NT2/D1 (cell line): Measurements from ENCODE around the gene CCDC174.

Source experiments
- DNase-seq: peaks from one replicate; pipeline ENCODE4 v3.0.0-alpha.2; 2011; ENCODE audit warnings: low read depth, low spot score
- H3K27me3 ChIP-seq: 2 replicates; pipeline ENCODE4 v1.6.0; 2011; ENCODE audit warnings: mild to moderate bottlenecking; ENCODE audit not compliant: insufficient read length, insufficient read depth
- H3K36me3 ChIP-seq: 2 replicates; pipeline ENCODE4 v1.6.1; 2011; ENCODE audit warnings: mild to moderate bottlenecking, low read length, mixed read lengths; ENCODE audit not compliant: insufficient read depth, insufficient read length
- H3K4me1 ChIP-seq: 2 replicates; pipeline ENCODE4 v1.5.1; 2011; ENCODE audit not compliant: insufficient read depth, insufficient read length
- H3K4me3 ChIP-seq: 2 replicates; pipeline ENCODE4 v1.5.1; 2011; ENCODE audit warnings: low read depth; ENCODE audit not compliant: insufficient read length
- H3K9ac ChIP-seq: 2 replicates; pipeline ENCODE4 v1.6.0; 2011; ENCODE audit warnings: low read depth; ENCODE audit not compliant: insufficient read length
- H3K9me3 ChIP-seq: 2 replicates; pipeline ENCODE4 v1.5.1; 2011; ENCODE audit warnings: mild to moderate bottlenecking, low read length; ENCODE audit not compliant: insufficient read depth
- SUZ12 ChIP-seq: IDR thresholded peaks from 2 replicates; pipeline ENCODE4 v1.6.1; 2011; ENCODE audit not compliant: insufficient read length, insufficient read depth; ENCODE audit errors: extremely low read depth
- YY1 ChIP-seq: IDR thresholded peaks from 2 replicates; pipeline ENCODE4 v1.6.1; 2011; ENCODE audit not compliant: insufficient read length, insufficient read depth
- ZNF274 ChIP-seq: IDR thresholded peaks from 2 replicates; pipeline ENCODE4 v1.6.1; 2011; ENCODE audit warnings: mild to moderate bottlenecking, low read depth, low read length

The CCDC174 gene

GRCh38 chr3:14625443-14625842 lies 26.1 kb upstream of the CCDC174 start:
- H3K4me3 ChIP-seq: no peak overlapping the region
- peaks cover 11% of the 10 kb centered on the region; the same call in 1 of the 2 replicates for H3K9me3 ChIP-seq
- no peak for DNase-seq
- H3K4me1 ChIP-seq: peaks cover 2% of the 10 kb centered on the region
- H3K27me3 ChIP-seq: no peaks in the 10 kb centered on the region
- H3K36me3 ChIP-seq: no peaks in the 10 kb centered on the region
- H3K9ac ChIP-seq: no peak overlapping the region
- TF ChIP-seq YY1 (no peak), SUZ12 (no peak), ZNF274 (no peak)

- no peak for TF ChIP-seq SUZ12
- TF ChIP-seq ZNF274: no peak
- no peak for TF ChIP-seq YY1
Observed at GRCh38 chr3:14627815-14628214, 23.7 kb upstream of the CCDC174 start.

GRCh38 chr3:14628406-14628805 lies 23.2 kb upstream of the CCDC174 start:
- H3K4me1 ChIP-seq: peaks cover 4% of the 10 kb centered on the region
- TF ChIP-seq SUZ12 (no peak), YY1 (no peak), ZNF274 (no peak)
- no peak for DNase-seq
- H3K27me3 ChIP-seq: no peaks in the 10 kb centered on the region
- H3K36me3 ChIP-seq: no peaks in the 10 kb centered on the region
- H3K9me3 ChIP-seq: peaks cover 11% of the 10 kb centered on the region; the same call in 1 of the 2 replicates
- H3K4me3 ChIP-seq: no peak overlapping the region
- H3K9ac ChIP-seq: no peak overlapping the region

More at GRCh38 chr3:14627815-14628214, 23.7 kb upstream of the CCDC174 start:
- Histone ChIP-seq H3K4me1 (peaks cover 4% of the 10 kb centered on the region), H3K27me3 (no peaks in the 10 kb centered on the region), H3K9me3 (peaks cover 11% of the 10 kb centered on the region; the same call in 1 of the 2 replicates), H3K4me3 (no peak overlapping the region), H3K36me3 (no peaks in the 10 kb centered on the region), H3K9ac (peak overlapping the region; percentile 35)
- no peak for DNase-seq

GRCh38 chr3:14630404-14631100 lies 21.0 kb upstream of the CCDC174 start:
- TF ChIP-seq SUZ12: no peak
- no peak for TF ChIP-seq YY1
- no peak overlapping the region for H3K4me3 ChIP-seq
- no peak overlapping the region for H3K9ac ChIP-seq
- H3K27me3 ChIP-seq: no peaks in the 10 kb centered on the region
- no peaks in the 10 kb centered on the region for H3K36me3 ChIP-seq
- H3K9me3 ChIP-seq: peaks cover 11% of the 10 kb centered on the region; the same call in 1 of the 2 replicates
- DNase-seq: no peak
- H3K4me1 ChIP-seq: peaks cover 2% of the 10 kb centered on the region

GRCh38 chr3:14631101-14631497 lies 20.5 kb upstream of the CCDC174 start:
- no peaks in the 10 kb centered on the region for H3K36me3 ChIP-seq
- TF ChIP-seq YY1 (no peak), ZNF274 (no peak), SUZ12 (no peak)
- H3K9me3 ChIP-seq: peaks cover 15% of the 10 kb centered on the region; the same call in 1 of the 2 replicates
- no peaks in the 10 kb centered on the region for H3K27me3 ChIP-seq
- no peak overlapping the region for H3K9ac ChIP-seq
- no peak for DNase-seq
- H3K4me1 ChIP-seq: peaks cover 2% of the 10 kb centered on the region
- H3K4me3 ChIP-seq: no peak overlapping the region

GRCh38 chr3:14631687-14632441 lies 19.7 kb upstream of the CCDC174 start:
- Histone ChIP-seq H3K9me3 (peaks cover 15% of the 10 kb centered on the region; the same call in 1 of the 2 replicates), H3K9ac (no peak overlapping the region), H3K4me3 (no peak overlapping the region), H3K4me1 (peaks cover 2% of the 10 kb centered on the region), H3K36me3 (no peaks in the 10 kb centered on the region), H3K27me3 (no peaks in the 10 kb centered on the region)
- no peak for TF ChIP-seq YY1
- TF ChIP-seq SUZ12: no peak
- TF ChIP-seq ZNF274: no peak
- DNase-seq: no peak

- H3K9ac ChIP-seq: no peak overlapping the region
- TF ChIP-seq YY1: no peak
- TF ChIP-seq SUZ12: no peak
- TF ChIP-seq ZNF274: no peak
- no peak for DNase-seq
- H3K9me3 ChIP-seq: peaks cover 15% of the 10 kb centered on the region; the same call in 1 of the 2 replicates
- peaks cover 2% of the 10 kb centered on the region for H3K4me1 ChIP-seq
- no peak overlapping the region for H3K4me3 ChIP-seq
- H3K36me3 ChIP-seq: no peaks in the 10 kb centered on the region
- H3K27me3 ChIP-seq: no peaks in the 10 kb centered on the region
Observed at GRCh38 chr3:14632442-14632930, 19.1 kb upstream of the CCDC174 start.
